ENCODE data around the gene RAMP1.

The RAMP1 gene

GRCh38 chr2:237912271-237913192, 53.1 kb downstream of the RAMP1 start:
- no peaks in the 10 kb centered on the region for H3K9me2 ChIP-seq (replicated peaks; ENCODE audit: low read depth, low read length)
- H2AFZ ChIP-seq (ENCODE audit: low read length) = no peak overlapping the region
- no peaks in the 10 kb centered on the region for H4K20me1 ChIP-seq (ENCODE audit: insufficient read depth, low read length, poor library complexity, severe bottlenecking)
- H3K4me1 ChIP-seq (ENCODE audit: insufficient read depth, low read length, poor library complexity, severe bottlenecking) = peaks cover 10% of the 10 kb centered on the region
- H3F3A ChIP-seq (ENCODE audit: low read depth) = no peaks in the 10 kb centered on the region
- no peaks in the 10 kb centered on the region for H3K27me3 ChIP-seq (ENCODE audit: insufficient read depth, low read length, poor library complexity, severe bottlenecking)
- H3K36me3 ChIP-seq (ENCODE audit: insufficient read depth, low read length) = no peaks in the 10 kb centered on the region
- no peak for TF ChIP-seq EZH2phosphoT487 (IDR thresholded peaks at IDR 0.05; ENCODE audit: borderline replicate concordance)
- TF ChIP-seq CTCF (conservative IDR thresholded peaks at IDR 0.05; ENCODE audit: low read length) = no peak
- no peak overlapping the region for H3K4me2 ChIP-seq (ENCODE audit: low read depth, low read length, poor library complexity, severe bottlenecking)
- peaks cover 3% of the 10 kb centered on the region; the same call in 1 of the 2 replicates for H3K9me3 ChIP-seq (ENCODE audit: insufficient read depth, low read depth, low read length)
- no peak overlapping the region for H3K9ac ChIP-seq (ENCODE audit: low read depth, low read length, poor library complexity, severe bottlenecking)
- H3K4me3 ChIP-seq (ENCODE audit: low read length, poor library complexity, severe bottlenecking) = no peak overlapping the region
- H3K79me2 ChIP-seq (ENCODE audit: insufficient read depth, low read length) = no peaks in the 10 kb centered on the region

GRCh38 chr2:237913193-237913917, 53.9 kb downstream of the RAMP1 start:
- TF ChIP-seq CTCF (conservative IDR thresholded peaks at IDR 0.05; ENCODE audit: low read length) (no peak), EZH2phosphoT487 (IDR thresholded peaks at IDR 0.05; ENCODE audit: borderline replicate concordance) (no peak)
- H3K4me2 ChIP-seq (ENCODE audit: low read depth, low read length, poor library complexity, severe bottlenecking) = no peak overlapping the region
- no peaks in the 10 kb centered on the region for H3K27me3 ChIP-seq (ENCODE audit: insufficient read depth, low read length, poor library complexity, severe bottlenecking)
- no peaks in the 10 kb centered on the region for H3K9me3 ChIP-seq (ENCODE audit: insufficient read depth, low read depth, low read length)
- H3K36me3 ChIP-seq (ENCODE audit: insufficient read depth, low read length) = no peaks in the 10 kb centered on the region
- no peak overlapping the region for H3K9ac ChIP-seq (ENCODE audit: low read depth, low read length, poor library complexity, severe bottlenecking)
- peaks cover 10% of the 10 kb centered on the region for H3K4me1 ChIP-seq (ENCODE audit: insufficient read depth, low read length, poor library complexity, severe bottlenecking)
- H4K20me1 ChIP-seq (ENCODE audit: insufficient read depth, low read length, poor library complexity, severe bottlenecking) = no peaks in the 10 kb centered on the region
- no peaks in the 10 kb centered on the region for H3F3A ChIP-seq (ENCODE audit: low read depth)
- no peaks in the 10 kb centered on the region for H3K79me2 ChIP-seq (ENCODE audit: insufficient read depth, low read length)
- no peak overlapping the region for H2AFZ ChIP-seq (ENCODE audit: low read length)
- no peaks in the 10 kb centered on the region for H3K9me2 ChIP-seq (replicated peaks; ENCODE audit: low read depth, low read length)
- H3K4me3 ChIP-seq (ENCODE audit: low read length, poor library complexity, severe bottlenecking) = no peak overlapping the region

DNA sequence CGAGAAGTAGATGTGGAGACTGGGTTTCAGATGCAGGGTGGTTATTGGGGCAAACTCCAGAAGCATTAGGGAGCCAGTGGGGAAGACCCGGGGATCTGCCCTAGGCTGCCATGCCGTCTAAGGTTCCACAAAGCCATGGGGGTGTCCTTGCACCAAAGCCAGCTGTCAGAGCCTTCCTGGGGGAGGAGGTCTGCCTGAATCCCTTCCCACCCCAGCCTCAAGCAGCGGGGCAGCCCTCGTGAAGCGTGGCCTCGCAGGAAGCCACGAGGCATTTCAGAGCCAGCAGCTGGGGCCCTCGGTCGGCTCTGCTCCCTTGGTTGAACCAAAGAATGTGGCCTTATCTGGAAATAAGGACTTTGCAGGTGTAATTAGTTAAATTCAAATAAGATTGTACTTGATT, 56.2 kb downstream of the RAMP1 start:
- no peaks in the 10 kb centered on the region for H3F3A ChIP-seq (ENCODE audit: low read depth)
- H4K20me1 ChIP-seq (ENCODE audit: insufficient read depth, low read length, poor library complexity, severe bottlenecking) = no peaks in the 10 kb centered on the region
- no peak overlapping the region; the same call in 1 of the 2 replicates for H2AFZ ChIP-seq (ENCODE audit: low read length)
- no peaks in the 10 kb centered on the region for H3K79me2 ChIP-seq (ENCODE audit: insufficient read depth, low read length)
- no peak overlapping the region for H3K4me2 ChIP-seq (ENCODE audit: low read depth, low read length, poor library complexity, severe bottlenecking)
- H3K9ac ChIP-seq (ENCODE audit: low read depth, low read length, poor library complexity, severe bottlenecking) = no peak overlapping the region
- no peaks in the 10 kb centered on the region for H3K9me2 ChIP-seq (replicated peaks; ENCODE audit: low read depth, low read length)
- H3K4me1 ChIP-seq (ENCODE audit: insufficient read depth, low read length, poor library complexity, severe bottlenecking) = peaks cover 10% of the 10 kb centered on the region
- no peaks in the 10 kb centered on the region for H3K27me3 ChIP-seq (ENCODE audit: insufficient read depth, low read length, poor library complexity, severe bottlenecking)
- H3K4me3 ChIP-seq (ENCODE audit: low read length, poor library complexity, severe bottlenecking) = no peak overlapping the region
- H3K9me3 ChIP-seq (ENCODE audit: insufficient read depth, low read depth, low read length) = no peaks in the 10 kb centered on the region
- H3K36me3 ChIP-seq (ENCODE audit: insufficient read depth, low read length) = no peaks in the 10 kb centered on the region
- TF ChIP-seq CTCF (conservative IDR thresholded peaks at IDR 0.05; ENCODE audit: low read length) = no peak
- TF ChIP-seq EZH2phosphoT487 (IDR thresholded peaks at IDR 0.05; ENCODE audit: borderline replicate concordance) = no peak
